ENCODE data around the gene LEMD3. TPM values are rescaled to one million over a fixed set of nuclear protein-coding genes. Genes with fewer than 3 reads are reported as not detected.

LEMD3 gene
- total RNA-seq, 4 donors from 2014 or later, result 38.3 to 57.3 (median 50.3) TPM

DNA sequence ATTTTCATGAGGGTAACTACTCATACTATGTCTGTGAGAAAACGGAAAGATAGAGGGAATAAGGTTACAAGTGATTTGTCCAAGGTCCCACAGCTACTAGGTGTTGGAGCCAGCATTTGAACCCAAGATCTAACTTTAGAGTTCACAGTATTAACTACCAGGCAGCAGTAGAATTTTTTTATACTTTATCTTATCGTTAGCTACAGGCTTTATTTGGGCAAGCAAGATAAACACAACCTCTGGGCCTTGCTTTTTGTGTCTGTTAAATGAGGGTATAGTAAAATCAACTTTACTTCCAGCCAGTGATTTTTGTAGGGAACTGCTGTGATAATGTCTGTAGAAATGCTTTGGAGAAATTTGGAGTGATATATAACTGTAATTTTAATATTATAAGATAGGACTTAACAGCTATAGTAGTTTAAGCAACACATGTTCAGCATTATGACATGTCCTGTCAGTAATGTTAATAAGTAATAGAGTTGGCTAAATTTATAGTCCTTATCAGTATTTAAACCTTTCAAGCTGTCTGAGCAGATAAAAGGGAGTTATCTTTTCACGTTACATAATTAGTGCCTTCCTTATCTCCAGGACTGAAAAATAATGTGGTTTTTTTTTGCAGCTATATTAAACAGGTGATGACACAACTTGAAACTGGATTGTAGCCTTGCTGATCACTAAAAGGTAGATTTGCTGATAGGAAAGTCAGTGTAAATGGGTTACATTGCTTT is 12.8 kb downstream of the LEMD3 start:
- H3K27ac ChIP-seq, result no peak overlapping the region
- peaks cover 0 to 3% (median 0%) of the 10 kb centered on the region in 3 donors for H3K36me3 ChIP-seq
- TF ChIP-seq POLR2A (IDR thresholded peaks at IDR 0.05) (no peak), EP300 (IDR thresholded peaks at IDR 0.05) (no peak), CTCF (IDR thresholded peaks at IDR 0.05) (no peak)
- no peaks in the 10 kb centered on the region for H3K27me3 ChIP-seq
- WGBS, 2 donors, result 78 to 84% methylated on average over 3 of the region's 3 CpGs
- DNase-seq (ENCODE audit: low spot score in 2 of 2), result no peak
- H3K9me3 ChIP-seq, result no peaks in the 10 kb centered on the region
- H3K4me1 ChIP-seq, result peaks cover 0 to 20% (median 0%) of the 10 kb centered on the region in 4 donors
- H3K4me3 ChIP-seq, result no peak overlapping the region

DNA sequence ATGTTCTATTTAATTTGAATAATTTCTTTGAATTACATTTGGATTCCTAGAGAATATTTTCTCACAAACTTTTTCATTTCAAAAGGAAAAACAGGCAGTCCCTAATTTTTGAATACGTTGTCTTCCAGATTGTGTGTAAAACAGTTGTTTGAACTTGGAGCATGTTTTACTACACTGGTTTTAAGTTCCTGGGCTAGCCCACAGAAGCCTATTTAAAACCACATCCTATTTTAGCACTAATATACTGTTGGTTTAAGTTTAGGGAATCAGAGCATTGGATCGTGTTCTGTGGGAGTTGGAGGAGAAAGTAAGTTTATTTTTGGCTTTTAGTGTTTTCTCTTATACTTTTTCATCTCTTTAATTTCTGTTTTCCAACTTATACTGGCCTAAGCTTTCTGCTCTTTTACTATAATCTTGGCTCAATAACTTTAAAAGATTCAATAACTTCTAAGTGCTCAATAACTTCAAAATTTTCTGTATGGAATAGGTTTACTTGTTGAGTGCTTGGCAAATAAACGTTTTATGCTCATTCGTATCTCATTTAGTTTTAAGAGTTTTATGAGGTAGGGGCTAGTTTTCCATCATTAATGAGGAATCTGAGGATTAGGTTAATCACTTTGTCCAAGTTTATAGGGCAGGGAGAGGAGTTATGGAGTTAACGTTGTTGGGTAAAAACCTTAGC is 14.9 kb downstream of the LEMD3 start:
- no peak for DNase-seq (ENCODE audit: low spot score in 2 of 2)
- Histone ChIP-seq H3K4me3 (no peak overlapping the region), H3K36me3 (no peaks in the 10 kb centered on the region), H3K27ac (no peak overlapping the region), H3K9me3 (no peaks in the 10 kb centered on the region), H3K27me3 (no peaks in the 10 kb centered on the region), H3K4me1 (peaks cover 0 to 29% (median 5%) of the 10 kb centered on the region in 4 donors)
- TF ChIP-seq EP300 (IDR thresholded peaks at IDR 0.05), result no peak
- no peak for TF ChIP-seq CTCF (IDR thresholded peaks at IDR 0.05)
- no peak for TF ChIP-seq POLR2A (IDR thresholded peaks at IDR 0.05)
- WGBS, 2 donors, result 74 to 77% methylated on average over 5 of the region's 5 CpGs

DNA sequence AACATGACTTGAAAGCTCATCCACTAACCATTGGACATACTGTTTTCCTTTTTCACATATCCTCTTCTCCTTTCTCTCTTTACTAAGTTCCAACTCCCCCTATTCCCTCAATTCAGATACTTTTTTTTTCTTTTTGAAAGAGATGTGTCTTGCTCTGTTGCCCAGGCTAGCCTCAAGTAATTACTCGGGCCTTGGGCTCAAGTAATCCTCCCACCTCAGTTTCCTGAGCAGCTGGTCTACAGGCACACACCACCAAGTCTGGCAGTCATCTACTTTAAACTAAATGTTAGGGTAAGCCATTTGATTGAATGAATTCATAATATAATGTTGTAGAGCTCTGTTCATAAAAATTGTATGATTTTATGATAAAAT is 15.5 kb downstream of the LEMD3 start:
- peaks cover 0 to 29% (median 5%) of the 10 kb centered on the region in 4 donors for H3K4me1 ChIP-seq

GRCh38 chr12:65187665-65188064 is 18.3 kb downstream of the LEMD3 start:
- Histone ChIP-seq H3K27me3 (no peaks in the 10 kb centered on the region), H3K9me3 (no peaks in the 10 kb centered on the region), H3K27ac (no peak overlapping the region), H3K4me1 (peaks cover 0 to 25% (median 5%) of the 10 kb centered on the region in 4 donors), H3K4me3 (no peak overlapping the region), H3K36me3 (no peaks in the 10 kb centered on the region)
- TF ChIP-seq CTCF (IDR thresholded peaks at IDR 0.05) (no peak), EP300 (IDR thresholded peaks at IDR 0.05) (no peak), POLR2A (IDR thresholded peaks at IDR 0.05) (no peak)
- DNase-seq (ENCODE audit: low spot score in 2 of 2), result no peak

More for the DNA sequence above, 15.5 kb downstream of the LEMD3 start:
- no peak overlapping the region for H3K4me3 ChIP-seq
- H3K27me3 ChIP-seq, result no peaks in the 10 kb centered on the region
- H3K36me3 ChIP-seq, result no peaks in the 10 kb centered on the region
- no peak for TF ChIP-seq CTCF (IDR thresholded peaks at IDR 0.05)
- TF ChIP-seq EP300 (IDR thresholded peaks at IDR 0.05), result no peak
- TF ChIP-seq POLR2A (IDR thresholded peaks at IDR 0.05), result no peak
- H3K27ac ChIP-seq, result no peak overlapping the region
- 79% methylated on average over 1 of the region's 1 CpG for WGBS, 2 donors
- no peaks in the 10 kb centered on the region for H3K9me3 ChIP-seq
- DNase-seq (ENCODE audit: low spot score in 2 of 2), result no peak

DNA sequence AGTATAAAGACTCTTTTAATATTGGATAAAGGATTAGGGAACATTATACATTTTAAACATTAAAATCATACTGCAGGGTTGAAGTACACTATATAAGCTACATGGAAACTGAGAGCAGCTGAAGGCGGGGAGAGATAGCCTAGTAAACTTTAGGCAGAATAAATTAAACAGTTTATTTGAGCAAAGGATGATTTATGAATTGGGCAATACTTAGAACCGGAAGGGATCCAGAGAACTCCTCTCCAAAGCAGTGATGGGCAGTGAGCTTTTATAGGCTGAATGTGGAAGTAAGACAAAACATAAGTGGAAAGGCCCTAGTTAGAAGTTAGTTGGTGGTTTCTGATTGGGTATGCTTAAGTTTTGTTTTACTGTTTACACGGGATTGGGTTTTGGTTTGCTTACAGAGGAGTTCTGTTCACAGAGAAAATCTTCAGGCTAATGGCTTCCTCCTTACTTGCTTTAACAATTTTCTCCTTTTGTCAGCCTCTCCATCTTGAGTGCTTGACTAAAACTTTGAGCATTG is 18.9 kb downstream of the LEMD3 start:
- H3K27ac ChIP-seq, result no peak overlapping the region
- no peaks in the 10 kb centered on the region for H3K9me3 ChIP-seq
- peaks cover 0 to 28% (median 5%) of the 10 kb centered on the region in 4 donors for H3K4me1 ChIP-seq
- no peak overlapping the region for H3K4me3 ChIP-seq
- TF ChIP-seq EP300 (IDR thresholded peaks at IDR 0.05), result no peak
- no peak for TF ChIP-seq CTCF (IDR thresholded peaks at IDR 0.05)
- TF ChIP-seq POLR2A (IDR thresholded peaks at IDR 0.05), result no peak
- 75 to 79% methylated on average over 3 of the region's 3 CpGs for WGBS, 2 donors
- no peak for DNase-seq (ENCODE audit: low spot score in 2 of 2)
- peaks cover 0 to 3% (median 0%) of the 10 kb centered on the region in 3 donors for H3K36me3 ChIP-seq
- no peaks in the 10 kb centered on the region for H3K27me3 ChIP-seq

Measured in tibial nerve (tissue), 4 donors.